Tongue (tissue), 2 donors: ENCODE measurements around the gene GALNT2. TPM values are rescaled to one million over a fixed set of nuclear protein-coding genes. Genes with fewer than 3 reads are reported as not detected.

Source experiments
- DNase-seq: peaks from one replicate; pipeline ENCODE4 v3.0.0-alpha.2; 2015
- total RNA-seq: library from RNA; depleted of rRNA; stranded (reverse); fragments of >200 nt; gene quantifications from one replicate; pipeline ENCODE4 v1.2.3, GENCODE V29; 2014

Gene GALNT2
- total RNA-seq, 1 donor from 2014 or later: 83.3 TPM

DNA sequence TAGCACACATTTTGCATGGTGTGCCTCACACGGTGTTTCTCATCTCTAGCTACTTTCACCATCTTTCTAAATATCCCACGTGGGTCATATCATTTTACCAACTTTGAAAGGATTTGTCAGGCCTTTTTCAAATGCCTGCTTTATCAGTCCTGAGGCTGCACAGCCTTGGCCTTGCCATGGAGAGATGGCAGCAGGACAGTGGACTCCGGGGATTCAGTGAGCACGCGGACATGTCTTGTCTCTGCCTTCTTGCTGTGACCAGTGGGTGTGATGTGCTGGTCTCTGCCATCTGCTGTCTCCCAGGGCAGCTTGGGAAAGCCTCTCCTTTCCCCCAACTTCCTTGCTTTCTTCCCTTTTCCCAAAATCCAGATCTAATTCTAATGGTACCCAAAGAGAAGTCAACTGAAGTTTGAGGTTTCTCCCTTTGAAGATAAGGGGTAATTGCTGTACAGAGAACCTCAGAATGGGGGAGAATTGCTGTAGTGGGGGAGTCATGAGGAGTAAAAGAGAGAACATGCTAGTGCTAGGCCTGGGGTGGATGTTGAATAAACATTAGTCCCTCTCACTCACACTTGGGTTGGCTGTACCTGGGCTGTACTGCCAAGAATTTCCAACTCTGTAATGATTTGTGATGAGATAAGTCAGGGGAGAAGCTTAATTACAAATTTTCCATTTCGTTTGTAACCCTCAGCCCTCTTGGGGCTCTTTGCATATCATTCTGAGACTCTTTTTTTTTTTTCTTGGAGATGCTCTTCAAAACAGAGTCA, 99.5 kb downstream of the GALNT2 start:
- DNase-seq: no peak

DNA sequence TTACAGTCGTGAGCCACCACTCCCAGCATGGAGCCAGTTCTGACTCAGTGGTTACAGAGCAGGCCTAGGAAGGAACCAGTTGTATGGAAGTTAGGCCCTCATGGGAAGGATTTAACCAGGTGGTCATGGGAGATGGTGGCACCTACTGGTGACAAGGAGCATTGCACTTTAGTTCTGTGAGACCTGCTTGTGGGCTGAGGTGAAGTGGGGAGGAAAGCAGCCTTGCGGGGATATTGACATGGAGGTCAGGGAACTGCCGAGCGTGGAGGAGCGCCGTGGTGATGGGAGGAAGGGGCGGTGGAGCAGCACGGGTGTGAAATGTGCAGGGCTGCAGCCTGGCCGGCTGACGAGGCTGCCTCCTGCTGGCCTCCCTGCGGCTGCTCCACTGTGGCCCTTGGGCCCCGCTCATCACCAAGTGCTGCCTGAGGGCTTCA, 100.4 kb downstream of the GALNT2 start:
- DNase-seq: no peak

- no peak for DNase-seq
Observed at GRCh38 chr1:230169454-230170152, 102.6 kb downstream of the GALNT2 start.

- DNase-seq: no peak
Observed at GRCh38 chr1:230170153-230170547, 103.1 kb downstream of the GALNT2 start.

DNA sequence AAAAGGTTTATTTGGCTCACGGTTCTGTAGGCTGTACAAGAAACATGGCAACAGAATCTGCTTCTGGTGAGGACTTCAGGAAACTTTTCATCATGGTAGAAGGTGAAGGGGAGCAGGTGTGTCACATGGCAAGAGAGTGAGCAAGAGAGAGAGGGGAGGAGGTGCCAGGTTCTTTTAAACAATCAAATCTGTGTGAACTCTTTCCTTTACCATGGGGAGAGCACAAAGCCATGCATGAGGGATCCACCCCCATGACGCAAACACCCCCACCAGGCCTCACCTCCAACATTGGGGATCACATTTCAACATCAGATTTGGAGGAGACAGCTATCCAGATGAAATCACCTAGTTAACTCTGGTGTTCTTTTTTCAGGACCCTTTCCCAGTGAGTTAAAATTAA, 103.6 kb downstream of the GALNT2 start:
- DNase-seq: no peak

DNA sequence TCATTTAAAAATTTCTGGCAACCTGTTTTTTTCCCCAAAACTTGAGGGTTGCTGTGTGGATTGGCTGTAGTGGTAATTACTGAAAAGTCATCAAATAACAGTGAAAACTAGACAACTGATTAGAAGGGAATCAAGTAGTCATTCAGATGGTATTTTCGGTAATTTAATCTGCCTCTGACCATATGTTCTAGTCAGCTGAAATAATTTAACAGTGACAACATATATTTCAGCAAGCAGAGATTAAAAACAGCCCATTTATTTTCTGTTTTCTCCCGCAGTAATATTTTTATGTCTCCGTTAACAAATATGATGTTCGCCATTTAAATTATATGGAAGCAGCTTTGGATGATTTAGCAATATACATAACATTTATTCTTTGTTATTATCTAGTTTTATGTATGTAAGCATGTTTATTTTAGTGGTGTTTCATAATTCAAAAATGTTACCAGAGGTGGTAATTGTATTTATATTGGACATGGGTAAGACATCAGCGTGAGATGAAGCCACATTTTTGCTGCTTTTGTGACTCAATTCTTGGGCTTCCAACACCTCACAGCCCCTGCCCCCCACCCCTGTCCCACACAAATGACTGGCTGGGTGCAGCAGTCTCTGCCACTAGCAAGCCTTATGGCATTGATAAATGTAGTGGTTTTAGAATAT, 104.4 kb downstream of the GALNT2 start:
- DNase-seq: peak; percentile 48

- no peak for DNase-seq
Observed at GRCh38 chr1:230172016-230172537, 105.0 kb downstream of the GALNT2 start.

- no peak for DNase-seq
Observed at GRCh38 chr1:230173187-230173975, 106.3 kb downstream of the GALNT2 start.

- DNase-seq: no peak
Observed at GRCh38 chr1:230174041-230174440, 107.0 kb downstream of the GALNT2 start.

DNA sequence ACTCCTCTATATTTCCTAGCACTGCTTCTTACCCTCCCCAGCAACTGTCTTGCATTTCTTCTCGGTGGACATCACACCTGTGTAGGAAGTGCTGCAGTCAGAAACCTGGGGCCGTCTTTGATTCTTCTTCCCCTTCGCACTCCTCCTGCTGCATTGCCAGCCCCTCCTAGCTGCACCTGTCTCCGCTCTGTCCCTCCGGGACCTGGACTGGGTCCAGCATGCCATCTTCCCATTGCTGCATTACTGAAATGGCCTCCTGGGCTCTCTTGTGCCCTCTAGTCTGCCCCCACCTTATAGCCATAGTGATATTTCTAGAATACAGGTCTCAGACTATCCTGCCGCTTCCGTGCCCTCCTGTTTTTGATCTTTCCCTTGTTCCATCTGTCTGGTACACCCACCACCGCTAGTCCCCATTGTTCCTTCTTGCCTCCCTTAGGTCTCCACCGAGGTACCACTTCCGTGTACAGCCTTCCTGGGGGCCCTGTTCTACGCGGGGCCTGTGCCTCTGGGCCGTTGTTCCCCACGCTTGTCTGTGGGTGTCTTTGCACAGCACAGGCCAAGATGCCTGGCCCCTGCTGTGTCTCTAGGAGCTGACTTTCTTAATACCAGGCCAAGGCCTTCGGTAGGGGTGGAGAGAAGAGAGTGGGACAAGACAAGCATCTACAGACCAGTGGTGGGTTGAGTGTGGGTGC, 107.6 kb downstream of the GALNT2 start:
- DNase-seq: no peak

- DNase-seq: no peak
Observed at GRCh38 chr1:230175163-230175747, 108.2 kb downstream of the GALNT2 start.

DNA sequence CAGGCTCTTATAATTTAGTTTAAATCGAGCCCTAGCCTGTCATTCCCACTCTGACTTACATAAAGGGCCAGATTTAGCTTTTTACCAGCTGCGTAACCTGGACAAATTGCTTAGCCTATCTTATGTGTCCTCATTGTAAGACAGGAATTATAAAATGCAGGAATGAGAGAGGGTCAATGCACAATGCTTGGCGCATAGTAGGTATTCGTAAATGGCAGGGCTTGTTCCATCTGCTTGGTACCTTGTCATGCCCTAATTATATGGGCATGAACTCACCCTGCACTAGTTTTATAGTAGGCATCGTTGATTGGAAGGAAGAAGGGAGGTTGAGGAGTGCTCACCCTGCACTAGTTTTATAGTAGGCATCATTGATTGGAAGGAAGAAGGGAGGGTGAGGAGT, 108.8 kb downstream of the GALNT2 start:
- DNase-seq: no peak

DNA sequence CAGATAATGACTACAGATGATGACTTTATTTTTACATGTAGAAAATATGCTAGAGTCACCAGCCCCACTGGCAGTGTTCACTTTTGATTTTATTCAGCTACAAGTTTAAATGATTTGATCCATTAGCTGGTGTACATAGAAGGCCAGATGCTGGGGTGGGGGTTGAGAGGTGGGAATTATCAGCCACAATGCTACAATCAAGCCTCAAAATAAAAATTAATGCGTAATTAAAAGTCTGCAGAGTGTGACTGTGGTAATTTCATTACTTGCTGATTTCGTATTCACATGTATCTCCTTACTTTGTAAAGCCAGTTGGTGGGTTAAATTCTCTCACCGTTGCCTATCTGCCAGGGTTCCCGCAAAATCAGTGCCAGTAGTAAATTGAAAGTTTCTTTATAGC, 109.3 kb downstream of the GALNT2 start:
- no peak for DNase-seq

DNA sequence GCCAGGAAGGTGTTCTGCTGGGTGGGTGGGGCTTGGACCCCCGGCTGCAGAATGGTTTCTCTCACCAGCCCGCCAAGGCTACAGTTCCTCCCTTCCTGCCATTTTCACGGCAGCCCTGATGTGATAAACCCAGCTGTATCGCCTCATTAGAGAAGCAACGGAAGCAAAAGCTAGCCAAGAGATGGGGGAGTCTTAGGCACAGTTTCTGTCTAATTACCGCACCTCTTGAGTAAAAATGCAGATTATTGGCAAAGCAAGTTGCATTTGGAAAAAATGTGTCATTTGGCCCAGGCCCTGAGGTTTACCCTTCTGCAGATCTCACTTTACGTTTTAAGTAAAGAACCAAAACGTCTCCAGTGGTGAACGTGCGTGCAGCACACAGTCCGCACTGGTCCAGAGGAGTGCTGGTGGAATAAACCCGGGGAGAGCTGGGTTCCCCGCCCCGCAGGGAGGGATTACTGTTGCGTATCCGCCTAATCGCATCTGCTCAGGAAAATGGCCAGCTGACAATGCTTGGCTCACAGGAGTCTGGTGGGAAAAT, 109.9 kb downstream of the GALNT2 start:
- peak; percentile 89 for DNase-seq

DNA sequence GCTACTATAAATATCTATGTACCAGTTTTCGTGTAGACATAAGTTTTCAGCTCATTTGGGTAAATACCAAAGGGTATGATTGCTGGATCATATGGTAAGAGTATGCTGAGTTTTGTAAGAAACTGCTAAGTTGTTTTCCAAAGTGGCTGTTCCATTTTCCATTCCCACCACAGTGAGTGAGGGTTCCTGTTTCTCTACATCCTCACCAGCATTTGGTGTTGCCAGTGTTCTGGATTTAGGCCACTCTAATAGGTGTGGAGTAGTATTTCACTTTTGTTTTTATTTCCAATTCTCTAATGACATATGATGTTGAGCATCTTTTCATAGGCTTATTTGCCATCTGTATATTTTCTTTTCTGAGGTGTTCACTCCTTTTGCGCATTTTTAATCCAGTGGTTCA, 112.2 kb downstream of the GALNT2 start:
- DNase-seq: no peak

DNA sequence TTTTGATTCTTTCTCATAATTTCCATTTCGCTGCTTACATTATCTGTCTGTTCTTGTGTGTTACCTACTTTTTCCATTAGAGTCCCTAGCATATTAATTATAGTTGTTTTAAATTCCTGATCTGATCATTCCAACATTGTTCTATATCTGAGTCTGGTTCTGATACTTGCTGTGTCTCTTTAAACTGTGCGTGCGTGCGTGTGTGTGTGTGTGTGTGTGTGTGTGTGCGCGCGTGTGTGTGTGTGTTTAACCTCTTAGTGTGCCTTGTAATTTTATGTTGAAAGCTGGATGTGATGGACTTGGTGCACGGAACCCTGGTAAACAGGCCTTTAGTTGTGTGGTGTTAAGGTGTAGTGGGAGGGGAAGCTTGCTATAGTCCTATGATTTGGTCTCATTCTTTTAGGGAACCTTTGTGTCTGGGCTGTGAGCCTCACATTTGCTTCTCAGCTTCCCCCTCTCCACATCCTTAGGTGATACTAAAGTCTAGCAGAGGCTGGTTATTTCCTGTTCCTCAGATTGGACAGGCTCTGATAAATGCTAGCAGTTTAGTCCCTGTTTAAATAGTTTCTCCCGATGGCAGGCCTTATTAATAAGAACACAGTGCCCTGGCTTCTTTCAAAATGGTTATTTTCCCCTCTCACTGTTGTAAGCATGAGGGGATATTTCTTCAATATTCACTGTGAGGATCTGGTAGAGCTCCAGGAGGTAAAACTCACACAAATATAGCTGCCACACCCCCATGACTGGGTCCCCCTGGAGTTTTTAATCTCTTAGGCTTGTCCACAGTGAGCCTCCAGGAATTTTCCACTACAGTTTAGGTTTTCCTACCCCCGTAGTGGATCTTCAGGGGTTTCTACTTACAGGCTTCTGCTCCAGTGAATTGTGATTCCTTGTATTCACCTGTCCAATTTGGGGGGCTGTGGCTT, 118.3 kb downstream of the GALNT2 start:
- DNase-seq: no peak

DNA sequence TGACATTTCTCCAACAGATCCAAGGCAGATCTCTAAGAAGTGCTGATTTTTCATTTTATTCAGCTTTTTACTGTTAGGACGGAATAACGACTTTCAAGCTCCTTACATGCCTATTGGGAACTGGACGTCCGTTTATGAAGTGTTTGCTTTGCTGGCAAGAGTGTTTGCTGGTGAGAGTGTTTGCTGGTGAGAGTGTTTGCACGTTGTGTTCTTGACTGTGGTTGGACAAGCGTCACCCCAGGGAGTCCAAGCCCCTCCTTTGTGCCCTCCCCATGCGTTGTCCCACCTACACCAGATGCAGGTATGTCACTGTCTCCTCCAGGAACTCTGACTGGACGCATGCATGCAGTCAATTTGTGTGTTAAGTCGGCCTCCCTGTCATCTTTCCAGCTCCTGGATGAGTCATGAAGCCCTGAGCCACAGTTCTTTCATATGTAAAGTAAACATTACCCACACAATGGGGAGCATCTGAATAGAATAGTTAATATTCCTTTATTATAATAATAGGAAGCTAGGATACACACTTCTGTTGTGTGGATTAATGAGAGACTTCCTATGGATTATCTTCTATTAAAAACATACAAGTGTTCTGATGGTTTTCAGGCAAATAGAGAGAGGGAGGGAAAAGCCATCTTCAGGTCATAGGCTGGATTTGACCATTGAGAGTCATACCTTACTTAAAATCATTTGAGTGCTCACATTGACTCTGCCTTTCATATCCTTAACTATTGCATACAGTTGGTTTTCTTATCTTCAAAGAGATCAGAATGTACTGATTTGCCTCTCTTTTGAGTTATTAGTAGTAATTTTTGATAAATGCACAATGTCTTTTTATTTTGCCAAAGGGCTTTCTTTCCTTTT, 119.2 kb downstream of the GALNT2 start:
- peak; percentile 60 for DNase-seq

DNA sequence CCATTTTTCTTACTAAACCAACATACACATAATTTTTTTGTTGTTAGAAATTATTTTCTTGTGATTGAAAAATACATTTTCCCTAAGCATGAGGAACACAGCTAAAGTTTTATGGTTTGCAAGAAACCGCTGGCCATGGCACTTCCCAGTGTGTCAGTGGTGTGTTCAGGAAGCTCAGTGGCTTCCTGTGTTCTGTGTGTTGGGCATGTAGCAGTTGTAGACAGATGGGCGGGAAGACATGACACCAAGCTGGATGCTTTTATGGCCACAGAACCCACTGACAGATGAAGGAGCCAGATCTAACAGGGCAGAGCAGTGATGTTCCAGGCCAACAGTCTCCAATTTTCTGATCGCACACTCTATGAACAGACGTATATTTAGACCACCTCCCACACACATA, 119.8 kb downstream of the GALNT2 start:
- no peak for DNase-seq

DNA sequence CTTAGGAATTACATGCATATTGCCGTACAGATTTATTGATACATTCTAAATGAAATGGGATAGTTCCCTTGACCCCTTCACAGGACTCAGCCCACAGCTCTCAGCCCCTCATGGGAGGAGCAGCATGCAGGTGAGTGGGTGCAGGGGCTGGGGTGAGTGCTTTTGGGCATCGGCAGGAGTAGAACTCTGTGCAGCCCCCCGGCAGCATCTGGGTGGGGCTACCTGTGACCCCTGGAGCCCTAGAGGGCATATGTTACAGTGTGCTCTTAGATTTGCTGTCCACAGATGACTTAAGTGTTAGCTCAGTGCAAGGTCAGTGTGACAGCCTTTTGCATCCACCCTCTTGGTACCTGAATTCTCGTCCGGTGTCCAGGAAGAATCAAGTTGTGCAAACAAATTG, 120.3 kb downstream of the GALNT2 start:
- no peak for DNase-seq
